GM18870 (cell line): Measurements from ENCODE around the gene MICAL3.
"Not testable (repeated sequence)": the region's sequence is repeated elsewhere in the genome, so short reads cannot be mapped to it uniquely, and the experiment has no call there.

Experiments
- ATAC-seq: cut with Tn5 transposase; IDR thresholded peaks from one replicate; pipeline ENCODE4 v1.9.1; 2021; ENCODE audit warnings: moderate library complexity; ENCODE audit not compliant: unreplicated experiment

The MICAL3 gene

DNA sequence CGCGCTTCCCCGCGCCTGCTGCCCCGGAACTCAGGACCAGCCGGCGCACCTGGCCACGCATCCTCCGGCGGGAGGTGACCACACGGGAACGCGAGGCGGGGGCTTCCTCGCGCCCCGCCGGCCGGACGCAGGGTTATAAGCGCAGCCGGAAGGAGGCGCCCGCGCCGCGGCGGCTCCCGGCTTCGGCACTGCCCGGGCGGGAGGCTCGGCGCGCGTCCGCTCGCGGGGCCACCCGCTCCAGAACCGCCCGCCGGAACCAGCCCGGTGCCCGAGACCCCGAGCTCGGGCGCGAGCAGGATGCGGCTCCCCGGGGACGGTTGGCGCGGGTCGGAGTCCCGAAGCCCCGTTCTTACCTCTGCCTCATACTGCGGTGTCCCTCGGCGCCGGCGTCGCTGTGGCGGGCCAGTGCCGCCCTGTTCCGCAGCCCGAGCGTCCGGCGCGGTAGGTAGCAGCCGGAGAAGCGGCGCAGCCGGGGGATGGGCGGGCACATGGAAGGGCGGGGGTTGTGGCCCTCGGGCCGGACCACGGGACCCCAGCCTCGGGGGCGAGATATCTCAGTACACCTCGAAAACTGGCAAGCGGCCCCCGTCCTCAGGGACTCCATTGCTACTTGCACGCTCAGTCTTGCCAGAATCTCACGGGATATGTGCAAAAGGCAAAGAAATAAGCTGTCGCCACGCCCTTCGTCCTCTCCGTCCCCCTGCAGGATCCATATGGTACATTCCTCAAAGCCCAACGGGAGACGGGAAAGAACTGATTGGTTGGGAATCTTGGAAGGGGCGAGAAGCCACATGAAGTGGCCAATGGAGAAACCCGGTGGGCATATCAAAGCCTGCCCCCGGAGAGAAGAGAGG is 23.1 kb downstream of the MICAL3 start:
- ATAC-seq, result no peak

DNA sequence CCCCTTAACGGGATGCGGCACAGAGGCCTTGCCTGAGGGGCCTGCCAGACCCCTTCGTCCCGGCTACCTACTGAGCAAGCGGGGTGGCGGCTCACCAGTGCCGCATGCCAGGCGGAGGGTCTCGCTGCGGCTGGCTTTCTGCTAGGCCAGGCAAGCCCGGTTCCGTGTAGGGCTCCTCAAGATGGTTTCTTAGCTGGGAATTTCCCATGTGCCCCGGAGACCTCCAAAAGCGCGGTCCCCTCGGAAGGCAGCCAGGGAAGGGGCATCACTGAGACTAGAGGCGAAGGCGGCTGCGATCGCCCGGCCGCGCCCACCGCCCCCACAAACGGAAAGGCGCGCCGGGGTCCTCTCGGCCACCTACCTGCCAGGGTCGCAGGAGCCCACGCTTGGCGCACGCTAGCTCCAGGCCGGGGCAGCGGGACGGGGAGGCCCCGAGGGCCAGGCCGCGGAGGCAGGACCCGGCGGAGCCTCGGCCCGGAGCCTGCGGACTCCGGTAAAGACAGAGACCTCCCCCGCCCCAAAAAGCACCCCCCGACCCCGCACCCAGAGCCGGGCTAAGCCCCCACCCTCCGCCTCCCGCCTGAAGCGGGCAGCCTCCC is 23.8 kb downstream of the MICAL3 start:
- no peak for ATAC-seq

DNA sequence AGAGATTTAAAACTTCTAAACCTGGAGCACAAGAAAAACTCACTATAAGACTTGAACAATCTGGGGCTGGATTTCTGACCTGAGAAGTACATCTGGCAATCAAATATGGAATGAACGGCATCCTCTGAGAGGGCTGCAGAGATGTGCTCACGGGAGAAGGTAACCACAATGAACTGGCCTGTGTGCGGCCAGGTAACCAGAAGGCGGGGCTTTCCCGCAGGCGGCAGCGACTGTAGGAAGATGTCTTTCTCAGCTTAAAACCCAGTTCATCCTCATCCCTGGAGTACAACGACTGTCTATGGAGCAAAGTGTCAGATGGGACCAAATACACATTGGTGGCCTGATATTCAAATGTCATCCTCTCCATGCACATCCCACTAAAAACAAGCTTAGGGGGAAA is 24.5 kb downstream of the MICAL3 start:
- ATAC-seq, result no peak

DNA sequence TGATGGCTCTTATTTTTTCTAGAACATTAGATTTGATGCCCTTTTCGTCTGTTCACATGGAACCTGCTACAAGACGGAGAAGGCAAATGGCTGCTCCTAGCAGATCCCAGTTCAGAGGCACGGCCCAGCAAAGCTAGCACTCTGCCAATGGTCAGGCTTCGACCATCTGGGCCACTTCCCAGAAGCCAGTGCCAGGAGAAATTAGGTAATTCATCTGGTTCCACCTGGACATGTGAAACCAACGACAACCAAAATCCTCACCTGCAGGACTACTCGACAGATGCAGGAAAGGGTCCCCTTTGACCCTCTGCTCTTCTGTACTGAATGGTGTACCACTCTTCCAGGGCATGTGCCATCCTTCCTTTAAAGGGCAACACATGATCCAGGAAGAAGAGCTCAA is 25.4 kb downstream of the MICAL3 start:
- ATAC-seq, result no peak

DNA sequence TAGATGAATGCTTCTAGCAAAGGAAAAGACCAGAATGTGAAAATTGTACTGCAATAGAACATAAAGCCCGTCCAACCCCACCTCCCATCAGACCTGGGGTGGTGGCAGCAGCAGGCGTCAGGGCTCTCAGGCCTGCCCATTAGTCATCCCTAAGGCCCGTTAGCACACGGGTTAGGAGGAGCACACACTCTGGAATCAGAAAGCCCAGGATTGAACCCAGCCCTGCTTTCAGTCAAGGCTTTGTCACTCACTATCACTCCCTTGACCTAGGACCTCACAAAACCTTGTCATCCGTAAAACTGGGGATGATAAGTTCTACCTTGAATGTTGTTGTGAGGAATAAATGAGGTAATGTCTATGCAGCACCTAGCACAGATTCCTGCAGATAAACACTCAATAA is 26.9 kb downstream of the MICAL3 start:
- ATAC-seq, result no peak

DNA sequence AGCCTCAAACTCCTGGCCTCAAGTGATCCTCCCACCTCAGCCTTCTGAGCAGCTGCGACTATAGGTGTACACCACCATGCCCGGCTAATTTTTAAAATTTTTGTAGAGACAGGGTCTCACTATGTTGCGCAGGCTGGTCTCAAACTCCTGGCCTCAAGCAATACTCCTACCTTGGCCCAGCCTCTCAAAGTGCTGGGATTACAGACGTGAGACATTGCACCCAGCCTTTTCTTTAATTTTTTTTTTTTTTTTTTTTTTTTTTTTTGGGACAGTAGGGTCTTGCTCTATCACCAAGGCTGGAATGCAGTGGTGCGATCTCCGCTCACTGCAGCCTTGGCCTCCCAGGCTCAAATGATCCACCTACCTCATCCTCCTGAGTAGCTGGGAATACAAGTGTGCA is 29.1 kb downstream of the MICAL3 start:
- not testable (repeated sequence) for ATAC-seq

DNA sequence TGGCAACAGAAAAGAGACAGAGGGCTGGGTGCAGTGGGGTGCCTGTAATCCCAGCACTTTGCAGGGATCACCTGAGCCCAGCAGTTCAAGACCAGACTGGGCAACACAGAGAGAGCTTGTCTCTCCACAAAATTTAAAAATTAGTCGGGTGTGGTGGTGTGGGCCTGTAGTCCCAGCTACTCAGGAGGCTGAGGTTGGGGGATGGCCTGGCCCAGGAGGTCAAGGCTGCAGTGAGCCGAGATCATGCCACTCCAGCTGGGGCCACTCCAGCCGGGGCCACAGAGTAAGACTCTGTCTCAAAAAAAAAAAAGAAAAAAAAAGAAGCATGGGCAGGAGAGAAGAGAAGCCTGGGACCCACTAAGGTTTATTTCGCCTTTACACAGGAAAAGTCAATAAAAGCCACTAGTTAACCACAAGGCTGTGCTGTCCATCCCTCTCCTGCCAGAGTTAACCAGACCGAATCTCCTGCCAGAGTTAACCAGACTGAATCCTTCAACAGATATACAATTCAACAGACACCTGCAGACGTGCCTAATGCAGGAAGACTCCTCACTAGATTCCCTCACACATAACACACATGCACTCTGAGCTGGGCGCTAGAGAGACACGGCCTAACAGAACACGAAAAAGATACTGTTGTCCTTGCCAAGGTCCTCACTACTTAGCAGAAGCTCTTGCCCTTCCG is 29.8 kb downstream of the MICAL3 start:
- ATAC-seq, result no peak

DNA sequence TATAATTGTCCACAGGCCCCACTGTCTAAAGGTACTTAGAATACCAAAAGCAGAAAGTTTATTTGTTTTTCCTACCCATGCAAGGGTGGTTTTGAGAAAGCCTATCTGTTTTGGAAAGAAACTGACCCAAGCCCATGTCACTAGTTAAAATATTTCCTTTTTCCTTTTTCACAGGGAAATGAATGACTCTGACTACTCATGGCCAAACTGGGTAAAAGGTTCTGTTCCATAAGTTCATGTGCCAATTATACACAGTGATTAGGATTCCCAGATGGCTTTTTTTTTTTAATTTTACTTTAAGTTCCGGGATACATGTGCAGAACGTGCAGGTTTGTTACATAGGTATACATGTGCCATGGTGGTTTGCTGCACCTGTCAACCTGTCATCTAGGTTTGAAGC is 31.4 kb downstream of the MICAL3 start:
- ATAC-seq, result not testable (repeated sequence)

DNA sequence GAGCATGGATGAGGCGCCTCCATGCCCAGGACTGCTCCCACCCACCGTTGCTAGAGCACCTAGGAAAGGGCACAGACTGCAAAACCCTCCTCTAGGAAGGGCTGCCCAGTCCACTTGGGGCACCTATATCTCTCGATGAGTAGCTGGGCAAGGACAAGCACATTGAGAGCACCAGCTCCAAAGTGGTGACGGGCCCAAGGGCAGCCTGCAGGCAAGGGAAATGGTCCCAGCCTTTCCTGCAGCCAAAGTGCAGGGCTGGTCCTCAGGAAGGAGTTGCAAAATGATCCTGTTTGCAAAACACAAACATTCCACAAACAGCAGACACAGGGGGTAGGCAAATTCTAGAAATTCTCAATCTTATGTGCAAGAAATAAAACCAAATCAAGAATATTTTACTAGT is 32.4 kb downstream of the MICAL3 start:
- not testable (repeated sequence) for ATAC-seq

DNA sequence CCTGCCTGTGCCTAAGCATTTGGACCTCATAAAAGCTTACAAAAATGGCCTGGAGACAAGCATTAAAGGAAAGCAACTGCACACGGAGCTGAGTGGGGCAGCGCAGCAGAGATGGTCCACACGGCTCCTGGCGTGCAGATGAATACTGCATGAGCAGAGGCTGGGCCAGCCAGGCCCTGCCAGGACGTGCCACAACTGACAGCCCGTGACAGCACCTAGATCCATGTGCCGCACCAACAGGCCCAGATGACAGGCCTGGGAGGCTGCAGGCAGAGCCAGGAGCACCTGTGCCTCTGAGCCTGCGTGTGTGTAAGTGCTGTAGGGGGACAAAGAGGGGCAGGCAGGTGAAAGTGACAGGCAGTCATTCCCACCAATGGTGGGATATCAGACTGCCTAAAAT is 33.4 kb downstream of the MICAL3 start:
- ATAC-seq, result no peak

DNA sequence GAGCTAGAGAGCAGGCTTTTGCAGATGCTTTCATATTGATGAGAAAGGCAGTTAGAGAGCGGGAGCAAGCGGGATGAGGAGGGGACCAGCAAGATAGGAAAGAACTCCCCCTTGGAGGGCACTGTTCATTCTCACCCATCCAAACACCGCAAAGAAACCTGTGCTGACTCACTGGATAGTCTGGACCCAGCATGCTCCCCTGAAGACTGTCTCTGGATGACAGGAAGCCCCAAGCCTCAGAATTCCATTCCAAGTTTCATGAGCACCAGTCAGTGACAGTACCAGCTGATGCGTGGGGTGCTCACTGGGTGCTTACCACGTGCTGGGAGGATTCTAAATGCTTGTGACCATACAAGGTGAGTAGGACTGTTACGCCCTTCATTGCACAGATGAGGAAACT is 34.2 kb downstream of the MICAL3 start:
- ATAC-seq, result no peak

DNA sequence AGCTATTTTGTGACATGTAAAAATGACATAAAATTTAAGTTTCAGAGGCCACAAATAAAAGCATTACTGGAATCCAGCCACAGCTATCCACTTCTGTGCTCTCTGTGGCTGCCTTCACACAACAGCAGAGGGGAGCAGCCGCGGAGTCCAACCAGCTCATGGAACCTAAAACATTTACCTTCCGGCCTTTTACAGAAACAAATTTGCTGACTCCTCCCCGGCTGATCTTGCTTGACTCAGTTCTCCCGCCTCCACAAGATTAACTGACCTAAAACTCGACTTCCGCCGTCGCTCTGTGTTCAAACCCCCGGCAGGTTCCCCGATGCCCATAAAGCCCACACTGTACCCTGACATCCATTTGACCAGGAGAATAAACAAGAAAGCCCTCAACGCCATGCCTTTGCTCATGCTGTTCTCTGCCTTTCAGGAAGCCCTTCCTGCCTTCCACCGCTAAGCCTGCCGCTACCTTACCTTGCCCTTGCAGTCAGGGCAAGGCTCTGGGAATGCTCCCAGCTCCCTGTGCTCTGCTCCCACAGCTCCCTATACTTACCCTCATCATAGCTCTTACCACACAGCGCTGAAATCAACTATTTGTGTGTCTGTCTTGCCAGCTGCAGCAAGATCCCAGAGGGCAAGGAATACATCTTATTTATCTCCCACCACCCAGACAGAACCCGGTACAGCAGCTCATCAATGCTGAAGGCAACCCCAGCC is 35.4 kb downstream of the MICAL3 start:
- no peak for ATAC-seq

DNA sequence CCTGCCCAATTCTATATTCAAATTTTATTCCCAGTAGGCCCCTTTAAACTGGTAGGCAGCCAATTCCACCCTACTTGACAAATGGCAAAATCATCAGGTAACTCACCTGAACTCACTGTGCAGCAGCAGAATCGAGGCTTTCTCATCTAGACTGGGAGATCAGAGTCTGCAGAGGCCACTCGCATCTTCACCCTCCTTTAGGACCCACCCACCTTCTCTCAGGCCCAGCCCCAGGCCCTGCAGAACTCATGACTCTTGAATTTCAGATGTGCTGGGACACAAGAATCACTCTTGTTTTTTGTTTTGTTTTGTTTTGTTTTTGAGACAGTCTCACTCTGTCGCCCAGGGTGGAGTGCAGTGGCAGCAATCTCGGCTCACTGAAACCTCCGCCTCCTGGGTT is 38.8 kb downstream of the MICAL3 start:
- no peak for ATAC-seq

DNA sequence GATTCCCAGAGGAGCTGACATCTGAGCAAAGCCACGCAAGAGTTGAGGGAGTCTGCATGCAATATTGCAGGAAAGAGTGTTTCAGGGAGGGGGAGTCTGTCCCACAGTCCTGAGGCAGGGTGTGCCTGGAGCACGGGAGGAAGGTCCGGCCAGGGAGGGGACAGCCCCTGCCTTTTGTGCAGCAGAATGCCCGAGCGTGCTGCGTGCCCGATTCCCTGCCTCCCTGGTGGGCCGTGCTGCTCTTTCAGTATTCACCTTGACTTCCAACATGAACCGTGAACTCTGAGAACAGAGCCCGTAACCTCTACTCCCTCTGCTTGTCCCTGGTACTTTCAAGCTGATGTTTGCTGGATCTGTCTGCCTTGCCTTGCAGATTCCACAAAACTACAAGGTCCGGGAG is 39.3 kb downstream of the MICAL3 start:
- not testable (repeated sequence) for ATAC-seq

DNA sequence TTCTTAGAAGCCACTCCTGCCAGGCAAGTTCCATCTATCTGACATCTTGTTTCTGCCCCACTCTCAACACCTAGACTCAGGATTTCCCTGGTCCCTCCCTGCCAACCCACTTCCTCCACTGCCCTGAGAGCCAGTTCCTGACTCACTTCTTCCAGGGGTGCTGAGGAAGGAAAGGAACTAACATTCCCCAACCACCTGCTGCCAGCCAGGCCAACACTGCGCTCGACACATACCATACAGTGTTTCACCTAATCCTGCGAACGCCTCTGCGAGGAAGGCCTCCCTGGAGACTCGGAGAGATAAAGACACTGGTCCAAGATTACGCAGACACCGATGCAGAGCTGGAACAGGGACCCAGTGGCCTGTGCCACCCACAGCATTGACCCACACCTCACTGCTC is 40.2 kb downstream of the MICAL3 start:
- ATAC-seq, result no peak

DNA sequence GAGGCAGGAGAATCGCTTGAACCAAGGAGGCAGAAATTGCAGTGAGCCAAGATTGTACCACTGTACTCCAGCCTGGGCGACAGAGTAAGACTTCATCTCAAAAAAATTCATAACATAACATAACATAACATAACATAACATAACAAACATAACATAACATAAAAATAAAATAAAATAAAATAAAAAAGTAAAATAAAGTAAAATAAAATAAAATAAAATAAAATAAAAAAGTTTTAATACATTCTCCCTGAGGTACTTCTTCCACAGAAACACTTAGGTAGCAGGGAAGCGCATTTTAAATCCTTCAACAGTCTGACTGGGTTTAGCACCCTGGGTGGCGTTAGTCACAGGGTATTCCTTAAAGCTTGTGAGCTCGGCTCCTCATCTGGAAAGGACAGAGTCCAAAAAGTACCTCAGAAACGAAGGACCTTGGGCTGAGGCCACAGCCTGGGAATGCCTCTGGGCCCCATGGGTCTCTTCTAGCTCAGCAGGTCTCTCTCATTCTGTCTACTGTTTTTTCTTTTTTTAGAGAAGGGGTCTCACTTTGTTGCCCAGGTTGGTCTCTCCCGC is 41.7 kb downstream of the MICAL3 start:
- ATAC-seq, result no peak

DNA sequence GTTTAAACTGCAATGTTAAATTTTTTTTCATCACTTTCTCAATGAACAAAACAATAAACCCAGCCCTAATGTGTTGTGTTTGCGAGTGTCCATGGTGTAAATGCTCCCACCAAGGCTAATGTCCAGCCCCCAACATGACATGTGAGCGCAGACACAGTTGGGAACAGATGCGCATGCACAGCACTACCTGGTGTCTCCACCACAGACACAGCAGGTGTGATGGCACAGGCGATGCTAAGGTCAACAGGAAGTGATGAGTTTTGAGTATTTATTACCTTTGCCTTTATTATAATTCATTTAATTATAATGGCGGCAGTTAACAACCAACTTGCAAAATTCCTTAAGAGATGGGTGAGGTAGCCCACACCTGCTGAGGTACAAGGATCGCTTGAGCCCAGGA is 42.9 kb downstream of the MICAL3 start:
- ATAC-seq, result no peak

DNA sequence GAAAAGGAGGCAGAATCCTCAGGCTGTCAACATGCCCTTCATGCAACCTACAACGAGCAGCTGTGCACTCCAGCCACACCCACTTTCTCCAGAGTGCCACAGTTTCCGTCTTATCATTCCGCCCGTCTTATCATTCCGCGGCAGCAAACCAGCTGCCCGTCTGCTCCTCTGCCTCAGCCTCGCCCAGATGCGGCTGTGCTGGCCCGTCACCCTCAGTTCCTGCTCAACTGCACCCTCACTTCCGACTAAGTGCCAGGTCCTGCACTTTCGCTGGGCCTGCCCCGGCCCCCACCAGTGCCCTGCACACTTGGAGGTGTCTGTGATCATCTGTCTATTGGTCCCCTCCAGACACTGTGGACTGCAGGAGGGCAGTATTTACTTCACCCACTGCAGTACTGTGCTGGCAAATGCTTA is 43.7 kb downstream of the MICAL3 start:
- ATAC-seq, result no peak

DNA sequence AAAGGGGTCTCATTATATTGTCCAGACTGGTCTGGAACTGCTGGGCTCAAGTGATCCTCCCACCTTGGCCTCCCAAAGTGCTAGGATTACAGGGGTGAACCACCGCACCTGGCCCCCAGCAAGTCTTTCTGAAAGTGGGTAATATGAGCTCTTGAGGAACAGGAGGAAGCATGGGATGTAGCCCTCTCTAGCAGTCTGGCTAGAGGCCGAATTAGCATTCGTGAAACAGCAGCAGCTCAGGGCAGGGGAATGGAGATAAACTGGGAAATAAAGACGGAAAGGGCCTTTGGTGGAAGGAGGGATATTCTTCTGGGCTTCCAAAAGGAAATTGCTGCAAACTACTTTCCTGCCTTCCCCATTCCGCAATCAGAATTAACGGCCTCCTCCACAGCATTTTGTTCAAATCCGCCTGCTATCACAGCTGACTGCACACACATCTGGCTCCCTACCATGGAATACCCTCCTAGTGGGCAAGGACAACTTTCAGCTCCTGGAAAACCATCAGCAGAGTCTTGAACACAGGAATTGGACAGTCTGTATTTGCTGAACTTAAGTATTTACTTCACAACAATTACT is 44.3 kb downstream of the MICAL3 start:
- no peak for ATAC-seq

DNA sequence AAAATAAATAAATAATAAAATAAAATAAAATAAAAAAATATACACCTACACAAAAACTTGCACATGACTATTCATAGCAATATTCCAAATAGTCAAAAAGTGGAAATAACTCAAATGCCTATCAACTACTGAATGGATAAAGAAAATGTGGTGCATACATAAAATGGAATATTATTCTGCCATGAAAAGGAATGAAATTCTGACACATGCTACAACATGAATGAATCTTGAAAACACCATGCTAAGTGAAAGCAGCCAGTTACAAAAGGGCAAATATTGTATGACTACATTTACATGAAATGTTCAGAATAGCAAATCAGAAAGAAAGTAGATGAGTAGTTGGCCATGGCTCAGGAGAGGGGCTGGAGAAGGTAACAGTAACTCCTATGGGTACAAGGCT is 46.3 kb downstream of the MICAL3 start:
- ATAC-seq, result no peak

DNA sequence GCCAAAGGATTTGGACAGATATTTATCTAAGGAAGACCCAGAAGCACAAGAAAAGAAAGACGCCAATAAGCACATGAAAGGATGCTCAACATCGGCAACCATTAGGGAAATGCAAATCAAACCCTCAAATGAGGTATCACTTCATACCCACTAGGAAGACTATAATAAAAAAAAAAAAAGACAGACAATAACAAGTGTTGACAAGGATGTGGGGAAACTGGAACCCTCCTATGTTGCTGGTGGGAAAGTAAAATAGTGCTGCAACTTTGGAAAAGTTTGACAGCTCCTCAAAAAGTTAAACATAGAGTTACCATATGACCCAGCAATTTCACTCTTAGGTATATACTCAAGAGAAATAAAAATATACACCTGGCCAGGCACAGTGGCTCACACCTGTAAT is 47.0 kb downstream of the MICAL3 start:
- ATAC-seq, result no peak
